ENCODE measurements around the gene PHACTR1.

The PHACTR1 gene

DNA sequence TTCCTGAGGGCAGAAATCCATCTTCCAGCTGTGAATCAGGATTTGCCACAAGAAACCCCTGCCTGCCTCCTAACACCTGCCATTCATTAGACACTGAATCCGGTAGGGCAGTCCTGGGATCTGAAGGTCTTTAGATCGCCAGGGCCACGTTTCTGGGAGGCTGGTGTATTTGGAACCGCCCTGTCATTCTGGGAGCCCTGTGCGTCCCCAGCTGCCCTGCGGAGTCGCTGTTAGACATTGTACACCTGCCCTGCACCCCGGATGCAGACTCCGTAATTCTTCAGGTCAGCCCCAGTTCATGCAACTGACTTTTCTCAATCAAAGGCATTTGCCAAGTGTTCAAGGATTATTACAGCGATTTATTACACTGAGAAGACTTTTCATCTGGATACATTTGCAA is 418.6 kb downstream of the PHACTR1 start (continued):
- TF ChIP-seq TOX (CRISPR knock-in tag; IDR thresholded peaks at IDR 0.05; ENCODE audit: borderline replicate concordance): no peak

DNA sequence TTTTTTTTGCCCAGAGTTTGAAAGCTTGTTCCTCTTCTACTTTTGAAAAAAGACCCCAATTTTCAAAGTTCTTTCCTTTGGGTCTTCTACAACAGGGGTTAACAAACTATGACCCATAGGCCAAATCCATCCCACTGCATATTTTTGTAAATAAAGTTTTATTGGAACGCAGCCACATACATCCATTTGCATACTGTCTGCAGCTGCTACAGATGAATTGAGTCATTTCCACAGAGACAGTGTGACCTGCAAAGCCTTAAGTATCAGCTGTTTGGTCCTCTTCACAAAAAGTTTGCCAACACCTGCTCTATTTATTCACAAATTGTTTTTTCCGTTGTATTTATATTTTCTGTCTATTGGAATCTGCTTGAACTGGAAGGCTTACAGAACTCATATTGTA is 422.6 kb downstream of the PHACTR1 start:
- ATAC-seq: no peak
- TF ChIP-seq, protein P1, sequence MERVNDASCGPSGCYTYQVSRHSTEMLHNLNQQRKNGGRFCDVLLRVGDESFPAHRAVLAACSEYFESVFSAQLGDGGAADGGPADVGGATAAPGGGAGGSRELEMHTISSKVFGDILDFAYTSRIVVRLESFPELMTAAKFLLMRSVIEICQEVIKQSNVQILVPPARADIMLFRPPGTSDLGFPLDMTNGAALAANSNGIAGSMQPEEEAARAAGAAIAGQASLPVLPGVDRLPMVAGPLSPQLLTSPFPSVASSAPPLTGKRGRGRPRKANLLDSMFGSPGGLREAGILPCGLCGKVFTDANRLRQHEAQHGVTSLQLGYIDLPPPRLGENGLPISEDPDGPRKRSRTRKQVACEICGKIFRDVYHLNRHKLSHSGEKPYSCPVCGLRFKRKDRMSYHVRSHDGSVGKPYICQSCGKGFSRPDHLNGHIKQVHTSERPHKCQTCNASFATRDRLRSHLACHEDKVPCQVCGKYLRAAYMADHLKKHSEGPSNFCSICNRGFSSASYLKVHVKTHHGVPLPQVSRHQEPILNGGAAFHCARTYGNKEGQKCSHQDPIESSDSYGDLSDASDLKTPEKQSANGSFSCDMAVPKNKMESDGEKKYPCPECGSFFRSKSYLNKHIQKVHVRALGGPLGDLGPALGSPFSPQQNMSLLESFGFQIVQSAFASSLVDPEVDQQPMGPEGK (CRISPR knock-in tag; IDR thresholded peaks at IDR 0.05; ENCODE audit: borderline replicate concordance): no peak
- no peak for TF ChIP-seq ZNF565 (CRISPR knock-in tag; conservative IDR thresholded peaks at IDR 0.05; ENCODE audit: low read depth)
- TF ChIP-seq TOX (CRISPR knock-in tag; IDR thresholded peaks at IDR 0.05; ENCODE audit: borderline replicate concordance): no peak
- no peak for TF ChIP-seq ZFP30 (CRISPR knock-in tag; IDR thresholded peaks at IDR 0.05)
- no peak for TF ChIP-seq ESRRG (CRISPR knock-in tag; IDR thresholded peaks at IDR 0.05)
- TF ChIP-seq GLIS3 (CRISPR knock-in tag; IDR thresholded peaks at IDR 0.05): no peak
- no peak for TF ChIP-seq ZNF70 (CRISPR knock-in tag; IDR thresholded peaks at IDR 0.05)
- TF ChIP-seq ARNTL (CRISPR knock-in tag; IDR thresholded peaks at IDR 0.05; ENCODE audit: borderline replicate concordance, low read depth): no peak
- no peak for TF ChIP-seq ZC3H10 (CRISPR knock-in tag; IDR thresholded peaks at IDR 0.05)
- no peak for TF ChIP-seq RARB (CRISPR knock-in tag; IDR thresholded peaks at IDR 0.05)
- no peak for TF ChIP-seq ZFP3 (CRISPR knock-in tag; IDR thresholded peaks at IDR 0.05)
- TF ChIP-seq PPARA (CRISPR knock-in tag; IDR thresholded peaks at IDR 0.05; ENCODE audit: borderline replicate concordance): no peak
- TF ChIP-seq BACH2 (CRISPR knock-in tag; IDR thresholded peaks at IDR 0.05; ENCODE audit: borderline replicate concordance): no peak

DNA sequence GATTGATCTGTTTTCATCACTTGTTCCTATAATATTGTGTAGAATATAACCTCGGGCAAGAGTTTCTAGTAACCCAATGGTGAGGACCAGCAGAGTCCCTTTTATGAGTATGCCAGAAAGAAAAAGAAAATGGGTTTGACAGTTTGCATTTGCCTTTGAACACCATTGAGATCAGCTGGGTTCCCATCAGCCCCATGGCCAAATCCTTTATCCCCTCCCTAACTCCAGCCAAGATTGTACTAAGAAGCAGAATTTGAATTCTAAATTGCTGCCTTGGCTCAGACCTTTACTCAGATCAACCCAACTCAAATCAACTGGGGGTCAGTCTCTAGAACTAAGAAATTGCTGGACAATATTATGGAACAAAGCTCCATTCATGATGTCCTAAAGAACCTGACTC is 424.4 kb downstream of the PHACTR1 start:
- no peak for ATAC-seq
- TF ChIP-seq CSDC2 (CRISPR knock-in tag; IDR thresholded peaks at IDR 0.05): no peak

DNA sequence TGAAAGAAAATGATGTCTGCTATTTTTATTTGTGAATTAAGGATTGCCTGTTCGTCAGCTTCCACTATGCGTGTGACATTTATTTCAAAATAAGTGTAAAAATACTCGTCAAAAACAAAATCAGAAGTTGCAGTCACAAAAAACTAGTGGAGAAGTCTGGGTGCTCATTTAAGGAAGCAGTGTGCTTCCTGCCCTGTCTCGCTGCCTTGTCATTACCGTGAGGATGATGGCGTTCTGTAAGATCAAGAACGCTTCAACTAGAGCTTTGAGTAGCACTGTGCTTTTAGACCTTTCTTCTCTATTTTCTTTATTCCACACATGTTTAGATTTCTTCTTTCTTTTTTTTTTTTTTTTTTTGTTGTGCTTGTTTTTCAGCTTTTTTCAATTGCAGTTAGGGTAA is 424.8 kb downstream of the PHACTR1 start:
- no peak for TF ChIP-seq PPARA (CRISPR knock-in tag; IDR thresholded peaks at IDR 0.05; ENCODE audit: borderline replicate concordance)
- TF ChIP-seq ZNF70 (CRISPR knock-in tag; IDR thresholded peaks at IDR 0.05): no peak
- TF ChIP-seq ARNTL (CRISPR knock-in tag; IDR thresholded peaks at IDR 0.05; ENCODE audit: borderline replicate concordance, low read depth): no peak
- no peak for TF ChIP-seq ZC3H10 (CRISPR knock-in tag; IDR thresholded peaks at IDR 0.05)
- TF ChIP-seq, protein P2, sequence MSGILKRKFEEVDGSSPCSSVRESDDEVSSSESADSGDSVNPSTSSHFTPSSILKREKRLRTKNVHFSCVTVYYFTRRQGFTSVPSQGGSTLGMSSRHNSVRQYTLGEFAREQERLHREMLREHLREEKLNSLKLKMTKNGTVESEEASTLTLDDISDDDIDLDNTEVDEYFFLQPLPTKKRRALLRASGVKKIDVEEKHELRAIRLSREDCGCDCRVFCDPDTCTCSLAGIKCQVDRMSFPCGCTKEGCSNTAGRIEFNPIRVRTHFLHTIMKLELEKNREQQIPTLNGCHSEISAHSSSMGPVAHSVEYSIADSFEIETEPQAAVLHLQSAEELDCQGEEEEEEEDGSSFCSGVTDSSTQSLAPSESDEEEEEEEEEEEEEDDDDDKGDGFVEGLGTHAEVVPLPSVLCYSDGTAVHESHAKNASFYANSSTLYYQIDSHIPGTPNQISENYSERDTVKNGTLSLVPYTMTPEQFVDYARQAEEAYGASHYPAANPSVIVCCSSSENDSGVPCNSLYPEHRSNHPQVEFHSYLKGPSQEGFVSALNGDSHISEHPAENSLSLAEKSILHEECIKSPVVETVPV (CRISPR knock-in tag; IDR thresholded peaks at IDR 0.05): no peak
- TF ChIP-seq, protein P3, sequence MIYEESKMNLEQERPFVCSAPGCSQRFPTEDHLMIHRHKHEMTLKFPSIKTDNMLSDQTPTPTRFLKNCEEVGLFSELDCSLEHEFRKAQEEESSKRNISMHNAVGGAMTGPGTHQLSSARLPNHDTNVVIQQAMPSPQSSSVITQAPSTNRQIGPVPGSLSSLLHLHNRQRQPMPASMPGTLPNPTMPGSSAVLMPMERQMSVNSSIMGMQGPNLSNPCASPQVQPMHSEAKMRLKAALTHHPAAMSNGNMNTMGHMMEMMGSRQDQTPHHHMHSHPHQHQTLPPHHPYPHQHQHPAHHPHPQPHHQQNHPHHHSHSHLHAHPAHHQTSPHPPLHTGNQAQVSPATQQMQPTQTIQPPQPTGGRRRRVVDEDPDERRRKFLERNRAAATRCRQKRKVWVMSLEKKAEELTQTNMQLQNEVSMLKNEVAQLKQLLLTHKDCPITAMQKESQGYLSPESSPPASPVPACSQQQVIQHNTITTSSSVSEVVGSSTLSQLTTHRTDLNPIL (CRISPR knock-in tag; IDR thresholded peaks at IDR 0.05; ENCODE audit: low read depth): no peak
- TF ChIP-seq ZNF565 (CRISPR knock-in tag; conservative IDR thresholded peaks at IDR 0.05; ENCODE audit: low read depth): no peak
- no peak for TF ChIP-seq ESRRG (CRISPR knock-in tag; IDR thresholded peaks at IDR 0.05)
- ATAC-seq: no peak

DNA sequence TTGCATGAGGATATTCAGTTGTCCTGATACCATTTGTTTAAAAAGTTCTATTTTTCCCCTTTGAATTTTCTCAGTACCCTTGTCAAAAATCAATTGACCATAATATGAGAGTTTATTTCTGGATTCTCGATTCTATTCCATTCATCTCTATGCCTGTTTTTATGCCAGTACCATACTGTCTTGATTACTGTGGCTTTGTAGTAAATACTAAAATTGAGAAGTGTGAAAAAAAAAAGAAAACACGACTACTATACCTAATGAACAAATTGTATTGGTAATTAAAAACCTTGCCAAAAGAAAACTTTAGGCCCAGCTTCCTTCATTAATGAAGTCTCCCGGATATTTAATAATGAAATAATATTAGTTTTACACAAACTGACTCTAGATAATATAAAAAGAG is 426.0 kb downstream of the PHACTR1 start:
- ATAC-seq: no peak

More for the DNA sequence above, 426.0 kb downstream of the PHACTR1 start:
- TF ChIP-seq ISL1 (CRISPR knock-in tag; IDR thresholded peaks at IDR 0.05) (no peak), ZC3H10 (CRISPR knock-in tag; IDR thresholded peaks at IDR 0.05) (no peak), TCF4 (CRISPR knock-in tag; IDR thresholded peaks at IDR 0.05; ENCODE audit: borderline replicate concordance) (no peak), RARB (CRISPR knock-in tag; IDR thresholded peaks at IDR 0.05) (no peak), ZNF565 (CRISPR knock-in tag; conservative IDR thresholded peaks at IDR 0.05; ENCODE audit: low read depth) (no peak), ZFP30 (CRISPR knock-in tag; IDR thresholded peaks at IDR 0.05) (no peak), ZNF8 (CRISPR knock-in tag; IDR thresholded peaks at IDR 0.05) (no peak), GLIS3 (CRISPR knock-in tag; IDR thresholded peaks at IDR 0.05) (no peak)
- TF ChIP-seq, protein P1 (CRISPR knock-in tag; IDR thresholded peaks at IDR 0.05; ENCODE audit: borderline replicate concordance): no peak
- TF ChIP-seq, protein P2 (CRISPR knock-in tag; IDR thresholded peaks at IDR 0.05): no peak
- TF ChIP-seq, protein P3 (CRISPR knock-in tag; IDR thresholded peaks at IDR 0.05; ENCODE audit: low read depth): no peak

Data from SK-N-SH treated with all-trans-retinoic acid at 6 μM for 48 hours (cell line).